Endothelial cell (in vitro differentiated cells): ENCODE data around the gene ABHD13. TPM values are rescaled to one million over a fixed set of nuclear protein-coding genes. Genes with fewer than 3 reads are reported as not detected.

Experiments used
- DNase-seq: peaks from one replicate; pipeline ENCODE4 v3.0.0; 2021; ENCODE audit warnings: low spot score
- H3K27ac Mint-ChIP-seq: one replicate; pipeline ENCODE4 v1.8.0; 2021; ENCODE audit warnings: mixed read lengths, inconsistent platforms; ENCODE audit not compliant: unreplicated experiment
- H3K27me3 Mint-ChIP-seq: one replicate; pipeline ENCODE4 v1.8.0; 2021; ENCODE audit warnings: mild to moderate bottlenecking, moderate library complexity, mixed read lengths, inconsistent platforms; ENCODE audit not compliant: unreplicated experiment
- H3K36me3 Mint-ChIP-seq: one replicate; pipeline ENCODE4 v1.8.0; 2021; ENCODE audit warnings: mild to moderate bottlenecking, low read depth, mixed read lengths, inconsistent platforms; ENCODE audit not compliant: unreplicated experiment
- H3K4me1 Mint-ChIP-seq: one replicate; pipeline ENCODE4 v1.8.0; 2021; ENCODE audit warnings: mild to moderate bottlenecking, mixed read lengths, inconsistent platforms; ENCODE audit not compliant: unreplicated experiment
- H3K4me3 Mint-ChIP-seq: one replicate; pipeline ENCODE4 v1.8.0; 2021; ENCODE audit warnings: mild to moderate bottlenecking, mixed read lengths, inconsistent platforms; ENCODE audit not compliant: unreplicated experiment
- H3K9me3 Mint-ChIP-seq: one replicate; pipeline ENCODE4 v1.8.0; 2021; ENCODE audit warnings: mixed read lengths, inconsistent platforms; ENCODE audit not compliant: unreplicated experiment
- CTCF ChIP-seq: fragments of 200-600 bp; sonication (generic); IDR thresholded peaks from one replicate; pipeline ENCODE4 v1.5.0; 2021; ENCODE audit warnings: antibody characterized with exemption; ENCODE audit not compliant: unreplicated experiment
- total RNA-seq: library from RNA; stranded (reverse); fragmentation: NEBNext Ultra II Directional; extraction: Animal tissue kit (Norgen Biotek cat#: 25700); gene quantifications from one replicate; pipeline ENCODE4 v1.2.1, GENCODE V29; 2021; ENCODE audit not compliant: unreplicated experiment

Gene ABHD13
- total RNA-seq, 1 donor from 2014 or later, result 8.5 TPM

- no peaks in the 10 kb centered on the region for H3K4me1 Mint-ChIP-seq
- no peak overlapping the region for H3K27ac Mint-ChIP-seq
- H3K9me3 Mint-ChIP-seq, result no peaks in the 10 kb centered on the region
- H3K4me3 Mint-ChIP-seq, result no peak overlapping the region
- no peak for DNase-seq
- no peak for TF ChIP-seq CTCF
- no peaks in the 10 kb centered on the region for H3K27me3 Mint-ChIP-seq
- no peaks in the 10 kb centered on the region for H3K36me3 Mint-ChIP-seq
These were observed 35.5 kb upstream of the ABHD13 start for GRCh38 chr13:108182652-108183051.

GRCh38 chr13:108185223-108185622 lies 33.0 kb upstream of the ABHD13 start:
- H3K4me1 Mint-ChIP-seq, result no peaks in the 10 kb centered on the region
- H3K4me3 Mint-ChIP-seq, result no peak overlapping the region
- no peaks in the 10 kb centered on the region for H3K27me3 Mint-ChIP-seq
- no peak for TF ChIP-seq CTCF
- DNase-seq, result no peak
- H3K9me3 Mint-ChIP-seq, result no peaks in the 10 kb centered on the region
- H3K27ac Mint-ChIP-seq, result no peak overlapping the region
- no peaks in the 10 kb centered on the region for H3K36me3 Mint-ChIP-seq

GRCh38 chr13:108188260-108188659 lies 29.9 kb upstream of the ABHD13 start:
- no peaks in the 10 kb centered on the region for H3K9me3 Mint-ChIP-seq
- H3K27me3 Mint-ChIP-seq, result no peaks in the 10 kb centered on the region
- TF ChIP-seq CTCF, result no peak
- H3K36me3 Mint-ChIP-seq, result no peaks in the 10 kb centered on the region
- H3K27ac Mint-ChIP-seq, result no peak overlapping the region
- H3K4me1 Mint-ChIP-seq, result no peaks in the 10 kb centered on the region
- no peak for DNase-seq
- no peak overlapping the region for H3K4me3 Mint-ChIP-seq

GRCh38 chr13:108190897-108191296 lies 27.3 kb upstream of the ABHD13 start:
- no peak for TF ChIP-seq CTCF
- Mint-ChIP-seq H3K27ac (no peak overlapping the region), H3K27me3 (peaks cover 2% of the 10 kb centered on the region), H3K4me3 (no peak overlapping the region), H3K36me3 (peaks cover 3% of the 10 kb centered on the region), H3K4me1 (no peaks in the 10 kb centered on the region), H3K9me3 (no peaks in the 10 kb centered on the region)
- no peak for DNase-seq

- no peak for TF ChIP-seq CTCF
- no peak overlapping the region for H3K4me3 Mint-ChIP-seq
- DNase-seq, result no peak
- peaks cover 2% of the 10 kb centered on the region for H3K27me3 Mint-ChIP-seq
- H3K9me3 Mint-ChIP-seq, result no peaks in the 10 kb centered on the region
- H3K36me3 Mint-ChIP-seq, result peaks cover 3% of the 10 kb centered on the region
- H3K27ac Mint-ChIP-seq, result no peak overlapping the region
- H3K4me1 Mint-ChIP-seq, result no peaks in the 10 kb centered on the region
These were observed 24.4 kb upstream of the ABHD13 start for GRCh38 chr13:108193806-108194205.
